ENCODE data around the gene ENPP3. TPM values are rescaled to one million over a fixed set of nuclear protein-coding genes. Genes with fewer than 3 reads are reported as not detected.

The ENPP3 gene
- total RNA-seq, 1 experiment from 2014 or later = 0.15 TPM

DNA sequence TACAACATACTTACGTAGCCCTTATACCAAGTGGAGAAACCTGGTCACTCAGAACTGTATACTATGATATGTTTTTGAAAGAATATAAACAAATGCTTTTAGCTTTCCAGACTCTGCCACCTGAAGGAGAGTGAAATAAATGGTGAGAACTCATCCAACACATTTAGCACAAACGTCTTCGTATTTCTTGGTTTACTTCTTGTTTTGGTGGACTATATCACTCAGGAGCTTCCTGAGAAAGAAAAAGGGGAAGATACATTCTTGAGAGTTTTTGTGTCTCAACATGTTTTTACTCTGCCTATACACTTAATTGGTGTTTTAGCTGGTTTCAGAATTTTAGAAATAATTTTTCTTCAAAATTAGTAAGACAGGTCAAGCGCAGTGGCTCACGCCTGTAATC lies 93.2 kb downstream of the ENPP3 start:
- no peaks in the 10 kb centered on the region for H3K27me3 Mint-ChIP-seq (ENCODE audit: low read depth)
- H4K5ac ChIP-seq (ENCODE audit: insufficient read length, low read depth, low read length) = no peak overlapping the region
- H2BK20ac ChIP-seq (ENCODE audit: low read depth, low read length, poor library complexity, severe bottlenecking) = no peak overlapping the region
- no peak overlapping the region for H2AK5ac ChIP-seq (ENCODE audit: insufficient read length, low read length)
- H3K79me1 ChIP-seq (ENCODE audit: insufficient read depth, low read depth, low read length, poor library complexity, severe bottlenecking) = no peaks in the 10 kb centered on the region
- no peak overlapping the region for H2BK120ac ChIP-seq (ENCODE audit: low read depth, low read length, poor library complexity, severe bottlenecking)
- no peak overlapping the region for H3K56ac ChIP-seq (ENCODE audit: insufficient read length, low read depth, low read length)
- no peak overlapping the region for H3K27ac Mint-ChIP-seq
- DNase-seq = no peak
- H3K9me3 Mint-ChIP-seq = peaks cover 7 to 8% of the 10 kb centered on the region in 2 experiments; a peak in 3 of 5 replicates
- H4K8ac ChIP-seq (replicated peaks; ENCODE audit: insufficient read length, low read depth, low read length) = no peak overlapping the region
- no peaks in the 10 kb centered on the region for H3K79me2 ChIP-seq (ENCODE audit: insufficient read depth, low read length)
- no peak overlapping the region for H2BK5ac ChIP-seq (ENCODE audit: insufficient read length, low read length)
- no peaks in the 10 kb centered on the region for H3K9me3 ChIP-seq (ENCODE audit: control insufficient read depth, low read depth, low read length)
- no peak overlapping the region for H2BK15ac ChIP-seq (ENCODE audit: low read depth, low read length)
- no peaks in the 10 kb centered on the region for H3K23me2 ChIP-seq (ENCODE audit: insufficient read length, low read depth, low read length, poor library complexity, severe bottlenecking)
- H3K4me3 Mint-ChIP-seq = no peak overlapping the region
- H3K4me1 Mint-ChIP-seq = peaks cover 0 to 5% of the 10 kb centered on the region in 2 experiments; a peak in 2 of 4 replicates
- H3T11ph ChIP-seq (ENCODE audit: low read length) = no peak overlapping the region
- H2AFZ ChIP-seq (ENCODE audit: low read length) = no peak overlapping the region
- no peaks in the 10 kb centered on the region for H3K4me1 ChIP-seq (ENCODE audit: insufficient read depth, low read length)
- peaks cover 0 to 2% (median 0%) of the 10 kb centered on the region in 3 experiments; a peak in 3 of 7 replicates for H3K36me3 Mint-ChIP-seq (ENCODE audit: insufficient read depth in 1 of 3, low read depth in 3 of 3)
- H4K20me1 ChIP-seq (ENCODE audit: control insufficient read depth, insufficient read depth, insufficient read length) = no peaks in the 10 kb centered on the region
- no CpG with 5 or more reads among the region's 5 CpGs for WGBS (ENCODE audit: extremely low coverage, insufficient read length, low lambda C conversion rate)
- no peak overlapping the region for H3K4ac ChIP-seq (ENCODE audit: low read depth, low read length)
- H3K27ac ChIP-seq (ENCODE audit: insufficient read length, low read depth, low read length) = no peak overlapping the region
- H3K9ac ChIP-seq (ENCODE audit: extremely low read depth, insufficient read length, low read length) = no peak overlapping the region
- no peak overlapping the region for H4K91ac ChIP-seq (ENCODE audit: insufficient read length, low read depth, low read length)
- no peaks in the 10 kb centered on the region; the same call in 1 of the 2 replicates for H3K27me3 ChIP-seq (ENCODE audit: insufficient read depth, low read length)
- no peak overlapping the region for H3K14ac ChIP-seq (ENCODE audit: insufficient read depth, low read length)
- H3K4me2 ChIP-seq (ENCODE audit: insufficient read depth, insufficient read length, low read length) = no peak overlapping the region
- no peak overlapping the region for H3K23ac ChIP-seq (ENCODE audit: insufficient read length, low read depth, low read length)
- H3K18ac ChIP-seq (ENCODE audit: insufficient read length, low read depth, low read length) = no peak overlapping the region
- no peak overlapping the region for H2BK12ac ChIP-seq (ENCODE audit: insufficient read length, low read depth, low read length)
- TF ChIP-seq, protein P1, sequence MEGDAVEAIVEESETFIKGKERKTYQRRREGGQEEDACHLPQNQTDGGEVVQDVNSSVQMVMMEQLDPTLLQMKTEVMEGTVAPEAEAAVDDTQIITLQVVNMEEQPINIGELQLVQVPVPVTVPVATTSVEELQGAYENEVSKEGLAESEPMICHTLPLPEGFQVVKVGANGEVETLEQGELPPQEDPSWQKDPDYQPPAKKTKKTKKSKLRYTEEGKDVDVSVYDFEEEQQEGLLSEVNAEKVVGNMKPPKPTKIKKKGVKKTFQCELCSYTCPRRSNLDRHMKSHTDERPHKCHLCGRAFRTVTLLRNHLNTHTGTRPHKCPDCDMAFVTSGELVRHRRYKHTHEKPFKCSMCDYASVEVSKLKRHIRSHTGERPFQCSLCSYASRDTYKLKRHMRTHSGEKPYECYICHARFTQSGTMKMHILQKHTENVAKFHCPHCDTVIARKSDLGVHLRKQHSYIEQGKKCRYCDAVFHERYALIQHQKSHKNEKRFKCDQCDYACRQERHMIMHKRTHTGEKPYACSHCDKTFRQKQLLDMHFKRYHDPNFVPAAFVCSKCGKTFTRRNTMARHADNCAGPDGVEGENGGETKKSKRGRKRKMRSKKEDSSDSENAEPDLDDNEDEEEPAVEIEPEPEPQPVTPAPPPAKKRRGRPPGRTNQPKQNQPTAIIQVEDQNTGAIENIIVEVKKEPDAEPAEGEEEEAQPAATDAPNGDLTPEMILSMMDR (conservative IDR thresholded peaks at IDR 0.05) = no peak

Measured in H9 (cell line).